HS-5 (cell line): Measurements from ENCODE around the gene KANTR.

ENCODE experiments used
- DNase-seq: peaks from one replicate; pipeline ENCODE4 v3.0.0-alpha.2; 2012; ENCODE audit warnings: low read depth

The KANTR gene

GRCh38 chrX:53093748-53094581 lies at the start of gene KANTR:
TSS of gene KANTR (plus strand) at chrX:53094142. CDS start at chrX:53124273, 30,131 bp downstream.
- peak; percentile 82 for DNase-seq

- DNase-seq = no peak
Observed at GRCh38 chrX:53044995-53045394, 48.9 kb upstream of the KANTR start.

GRCh38 chrX:53047228-53047627 lies 46.7 kb upstream of the KANTR start:
- DNase-seq = no peak

- no peak for DNase-seq
Observed at GRCh38 chrX:53048169-53049126, 45.5 kb upstream of the KANTR start, which contains the start of gene GPR173. TSS of gene GPR173 (plus strand) at chrX:53048789. CDS start at chrX:53076622, 27,833 bp downstream.

- DNase-seq = no peak
Observed at GRCh38 chrX:53049127-53049517, 44.8 kb upstream of the KANTR start.

GRCh38 chrX:53050841-53051240 lies 43.1 kb upstream of the KANTR start:
- no peak for DNase-seq

GRCh38 chrX:53055244-53055849 lies 38.6 kb upstream of the KANTR start:
- DNase-seq = no peak

GRCh38 chrX:53056292-53056691 lies 37.6 kb upstream of the KANTR start:
- DNase-seq = no peak

- DNase-seq = no peak
Observed at GRCh38 chrX:53065104-53065503, 28.8 kb upstream of the KANTR start.

GRCh38 chrX:53071064-53071463 lies 22.9 kb upstream of the KANTR start:
- DNase-seq = no peak

GRCh38 chrX:53071604-53072417 lies 22.1 kb upstream of the KANTR start:
- DNase-seq = no peak

GRCh38 chrX:53072418-53073114 lies 21.4 kb upstream of the KANTR start:
- no peak for DNase-seq

GRCh38 chrX:53073115-53073586 lies 20.8 kb upstream of the KANTR start:
- no peak for DNase-seq

GRCh38 chrX:53075011-53075410 lies 18.9 kb upstream of the KANTR start:
- DNase-seq = no peak

- DNase-seq = no peak
Observed at GRCh38 chrX:53076671-53077070, 17.3 kb upstream of the KANTR start.

GRCh38 chrX:53077207-53078197 lies 16.4 kb upstream of the KANTR start:
- DNase-seq = no peak

GRCh38 chrX:53078943-53079342 lies 15.0 kb upstream of the KANTR start:
- DNase-seq = no peak

GRCh38 chrX:53080628-53081580 lies 13.0 kb upstream of the KANTR start:
- DNase-seq = no peak
